Lung (tissue), 12 donors: ENCODE measurements around the gene KCNA1. TPM values are rescaled to one million over a fixed set of nuclear protein-coding genes. Genes with fewer than 3 reads are reported as not detected.

Experiments
- ATAC-seq: fragments of 200-7000 bp; cut with Tn5 transposase; one replicate; pipeline ENCODE4 v1.9.1; 2020; ENCODE audit warnings: moderate number of reproducible peaks; ENCODE audit not compliant: insufficient read depth, low FRiP score
- DNase-seq, 3 donors: peaks; one replicate each; pipeline ENCODE4 v3.0.0-alpha.2; 2013 to 2017
- H3K27ac ChIP-seq, 2 donors: one replicate each; pipeline ENCODE4 v1.5.1; 2013; ENCODE audit warnings: mild to moderate bottlenecking in 2 of 2, moderate library complexity in 2 of 2, control low read depth in 1 of 2, inconsistent platforms in 1 of 2, low read depth in 1 of 2, low read length in 1 of 2
- H3K27me3 ChIP-seq, 3 donors: one replicate each; pipeline ENCODE4 v1.5.1; 2013; ENCODE audit warnings: low read length in 2 of 3; ENCODE audit not compliant: control insufficient read depth in 3 of 3, insufficient read depth in 3 of 3
- H3K36me3 ChIP-seq, 4 donors: one replicate each; pipeline ENCODE4 v1.5.1; 2013; ENCODE audit warnings: low read length in 4 of 4, mild to moderate bottlenecking in 1 of 4, moderate library complexity in 1 of 4; ENCODE audit not compliant: control insufficient read depth in 4 of 4, insufficient read depth in 4 of 4
- H3K4me1 ChIP-seq, 5 donors: one replicate each; pipeline ENCODE4 v1.5.1; 2013; ENCODE audit warnings: low read length in 5 of 5, mild to moderate bottlenecking in 2 of 5, moderate library complexity in 1 of 5; ENCODE audit not compliant: control insufficient read depth in 5 of 5, insufficient read depth in 5 of 5
- H3K4me3 ChIP-seq: one replicate; pipeline ENCODE4 v1.5.1; 2013; ENCODE audit warnings: mild to moderate bottlenecking, control low read depth, moderate library complexity
- H3K9ac ChIP-seq, 2 donors: one replicate each; pipeline ENCODE4 v1.5.1; 2013; ENCODE audit warnings: low read length in 2 of 2, control low read depth in 1 of 2; ENCODE audit not compliant: insufficient read depth in 1 of 2
- H3K9me3 ChIP-seq, 4 donors: one replicate each; pipeline ENCODE4 v1.5.1; 2013; ENCODE audit warnings: low read length in 3 of 4, mild to moderate bottlenecking in 1 of 4, moderate library complexity in 1 of 4; ENCODE audit not compliant: control insufficient read depth in 4 of 4, insufficient read depth in 3 of 4
- whole genome bisulfite sequencing, 2 donors: extraction: QIAGEN DNeasy Blood & Tissue Kit; methylation state at CpG; one replicate each; pipeline ENCODE4 v1.1.7; 2013; 5-methylcytosine and 5-hydroxymethylcytosine counted together
- polyA plus RNA-seq, 2 donors: library from polyadenylated mRNA; stranded (reverse); fragments of 200-250 nt; gene quantifications; one replicate each; pipeline ENCODE4 v1.2.1, GENCODE V29; 2013
- total RNA-seq, 2 donors: library from RNA; depleted of rRNA in 1 of 2; stranded (reverse); fragments of >200 nt in 1 of 2; gene quantifications; one replicate each; pipeline ENCODE4 v1.2.1, GENCODE V29; 2014 to 2021
- TF ChIP-seq, protein P1 (sequence below): IDR thresholded peaks from 2 replicates; pipeline ENCODE4 v1.5.1; 2012; ENCODE audit warnings: mild to moderate bottlenecking; ENCODE audit errors: control extremely low read depth, extremely low read depth
- donor health status: control.
- donor health status: control.
- donor health status: Bipolar disorder and iron deficiency.
- donor health status: healthy.
- donor health status: DM: yes; HTN: yes; CAD: no.

Gene KCNA1
- total and polyA plus RNA-seq, 4 donors, result 0.07 to 0.24 (median 0.09) TPM; not detected in 1

DNA sequence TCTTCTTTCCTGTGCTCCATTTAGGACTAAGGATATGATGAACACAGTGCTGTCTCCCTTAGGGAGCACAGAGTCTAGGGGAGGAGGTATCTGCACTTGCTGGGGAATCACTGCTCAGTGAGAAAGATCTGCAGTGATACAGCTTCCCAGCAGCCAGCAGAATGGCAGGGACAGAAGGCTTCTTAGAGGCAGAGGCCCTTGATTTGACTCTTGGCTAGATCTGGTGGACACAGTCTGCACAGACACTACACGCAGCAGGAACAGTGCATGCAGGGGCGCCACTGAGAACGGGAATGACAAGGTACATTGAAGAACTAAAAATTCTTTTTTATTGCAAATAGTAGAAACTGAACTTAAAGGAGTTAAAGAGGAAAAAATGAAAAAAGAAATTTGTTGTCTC lies 51.6 kb downstream of the KCNA1 start:
- Histone ChIP-seq H3K4me1 (no peaks in the 10 kb centered on the region), H3K27ac (no peak overlapping the region), H3K9me3 (no peaks in the 10 kb centered on the region), H3K4me3 (no peak overlapping the region), H3K9ac (no peak overlapping the region), H3K36me3 (no peaks in the 10 kb centered on the region), H3K27me3 (peaks cover 0 to 32% (median 16%) of the 10 kb centered on the region in 3 donors)
- DNase-seq (no peak), ATAC-seq (no peak)
- WGBS, 2 donors, result 75 to 76% methylated on average over 3 of the region's 3 CpGs
- TF ChIP-seq, protein P1, sequence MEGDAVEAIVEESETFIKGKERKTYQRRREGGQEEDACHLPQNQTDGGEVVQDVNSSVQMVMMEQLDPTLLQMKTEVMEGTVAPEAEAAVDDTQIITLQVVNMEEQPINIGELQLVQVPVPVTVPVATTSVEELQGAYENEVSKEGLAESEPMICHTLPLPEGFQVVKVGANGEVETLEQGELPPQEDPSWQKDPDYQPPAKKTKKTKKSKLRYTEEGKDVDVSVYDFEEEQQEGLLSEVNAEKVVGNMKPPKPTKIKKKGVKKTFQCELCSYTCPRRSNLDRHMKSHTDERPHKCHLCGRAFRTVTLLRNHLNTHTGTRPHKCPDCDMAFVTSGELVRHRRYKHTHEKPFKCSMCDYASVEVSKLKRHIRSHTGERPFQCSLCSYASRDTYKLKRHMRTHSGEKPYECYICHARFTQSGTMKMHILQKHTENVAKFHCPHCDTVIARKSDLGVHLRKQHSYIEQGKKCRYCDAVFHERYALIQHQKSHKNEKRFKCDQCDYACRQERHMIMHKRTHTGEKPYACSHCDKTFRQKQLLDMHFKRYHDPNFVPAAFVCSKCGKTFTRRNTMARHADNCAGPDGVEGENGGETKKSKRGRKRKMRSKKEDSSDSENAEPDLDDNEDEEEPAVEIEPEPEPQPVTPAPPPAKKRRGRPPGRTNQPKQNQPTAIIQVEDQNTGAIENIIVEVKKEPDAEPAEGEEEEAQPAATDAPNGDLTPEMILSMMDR, result no peak

DNA sequence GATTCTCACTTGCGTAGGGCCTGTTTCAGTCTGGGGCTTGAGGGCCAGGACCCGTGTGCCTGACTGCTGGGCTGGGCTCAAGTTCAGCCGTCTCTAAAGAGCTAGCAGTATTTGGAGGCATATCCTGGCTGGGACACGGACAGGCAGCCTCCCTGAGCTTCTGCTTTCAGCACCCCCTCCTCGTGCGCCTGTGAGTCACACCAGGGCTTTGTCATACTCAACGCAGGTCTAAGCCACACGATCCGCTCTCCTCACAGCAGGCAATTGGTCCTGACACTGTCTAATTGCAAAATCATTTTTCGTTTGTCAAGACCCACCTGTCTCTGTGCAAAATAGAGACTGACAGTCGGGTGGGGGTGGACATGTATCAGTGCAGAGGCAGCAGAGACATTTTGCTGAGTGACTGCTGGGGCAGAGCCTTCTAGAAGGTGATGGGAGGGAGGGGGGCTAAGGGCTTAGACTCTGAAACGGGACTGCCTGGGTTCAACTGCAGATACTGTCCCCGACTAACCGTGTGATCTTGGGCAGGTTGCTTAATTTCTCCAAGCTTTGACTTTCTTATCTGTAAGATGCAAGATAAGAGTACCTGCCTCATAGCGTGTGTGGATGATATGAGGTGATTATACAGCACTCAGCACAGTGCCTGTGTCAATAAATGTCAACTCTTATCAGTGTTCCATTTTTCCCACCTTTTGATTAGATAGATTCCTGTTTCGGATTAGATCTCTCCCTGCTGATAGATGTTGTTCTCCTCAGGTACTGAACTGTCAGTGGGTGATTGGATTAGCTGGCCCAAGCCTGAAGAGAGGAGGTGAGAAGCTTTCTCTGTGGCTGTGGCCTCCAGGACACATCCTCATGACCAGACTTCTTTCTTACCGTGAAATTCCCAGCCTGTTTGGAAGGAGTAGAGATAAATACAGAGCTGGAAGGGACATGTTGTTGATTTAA lies 53.1 kb downstream of the KCNA1 start:
- Histone ChIP-seq H3K9me3 (no peaks in the 10 kb centered on the region), H3K27me3 (peaks cover 0 to 40% (median 25%) of the 10 kb centered on the region in 3 donors), H3K36me3 (no peaks in the 10 kb centered on the region), H3K27ac (no peak overlapping the region), H3K9ac (no peak overlapping the region), H3K4me3 (no peak overlapping the region), H3K4me1 (no peaks in the 10 kb centered on the region)
- DNase-seq, result no peak
- TF ChIP-seq, protein P1, result no peak
- ATAC-seq, result no peak
- WGBS, 2 donors, result 44 to 63% methylated on average over 17 of the region's 17 CpGs

Other genes with a start within 250 kb of the KCNA1 start
- gene GALNT8, start 189.5 kb upstream of the KCNA1 start, total RNA-seq, result 1 to 10 TPM in 1 of 2 donors, under 1 TPM in 1; 0.40 to 1.3 TPM
- gene GALNT8, start 189.5 kb upstream of the KCNA1 start, polyA plus RNA-seq, result under 1 TPM; 0.09 to 0.30 TPM
- 1 to 10 TPM; 3.7 to 3.8 TPM for gene KCNA5, start 134.0 kb downstream of the KCNA1 start, total RNA-seq
- 1 to 10 TPM in 1 of 2 donors, under 1 TPM in 1; 0.46 to 1.2 TPM for gene KCNA5, start 134.0 kb downstream of the KCNA1 start, polyA plus RNA-seq